Measurements from ENCODE around the gene FAM72A.
"Not testable (repeated sequence)": the region's sequence is repeated elsewhere in the genome, so short reads cannot be mapped to it uniquely, and the experiment has no call there.

Gene FAM72A

DNA sequence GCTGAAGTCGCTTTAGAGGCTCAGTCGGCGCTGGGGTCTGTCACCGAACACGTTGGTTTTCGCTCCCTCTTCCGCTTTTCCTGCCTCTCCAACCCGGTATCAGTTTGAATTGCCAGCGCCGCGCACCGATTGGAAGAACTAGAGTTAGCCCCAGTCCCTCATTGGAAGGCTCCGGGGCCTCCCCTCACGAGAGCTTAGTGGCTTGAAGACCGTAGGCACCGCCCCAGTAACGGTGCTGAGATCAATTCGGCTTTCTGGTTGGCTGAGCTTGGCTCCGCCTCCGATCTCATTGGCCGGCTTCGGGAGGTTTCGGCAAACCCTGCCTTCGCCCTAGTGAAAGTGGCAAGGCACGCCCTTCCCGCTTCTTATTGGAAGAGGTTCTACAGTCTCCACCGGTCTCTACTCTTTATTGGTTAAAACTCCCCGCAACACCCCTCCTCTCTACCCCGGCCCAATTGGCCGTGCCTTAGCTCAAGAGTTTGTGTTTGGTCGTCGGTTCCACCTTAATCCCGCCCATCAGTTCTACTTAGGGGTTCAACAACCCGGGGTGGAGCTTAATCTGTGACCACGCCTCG lies at the start of gene FAM72A:
Gene FAM72A, minus strand, starts transcription at position 51 of the 575 bp plus-strand sequence. CDS start 814 bp downstream, outside the sequence.
- H3K36me3 ChIP-seq (ENCODE audit: control insufficient read depth, insufficient read depth, low read length); DNase-seq (ENCODE audit: extremely low read depth, insufficient read length); H3K27me3 ChIP-seq (replicated peaks; ENCODE audit: control insufficient read depth, insufficient read depth, low read length): not testable (repeated sequence)
- H3K4me3 ChIP-seq (replicated peaks; ENCODE audit: low read depth, low read length), result peak within 1 kb of the TSS; percentile 59

DNA sequence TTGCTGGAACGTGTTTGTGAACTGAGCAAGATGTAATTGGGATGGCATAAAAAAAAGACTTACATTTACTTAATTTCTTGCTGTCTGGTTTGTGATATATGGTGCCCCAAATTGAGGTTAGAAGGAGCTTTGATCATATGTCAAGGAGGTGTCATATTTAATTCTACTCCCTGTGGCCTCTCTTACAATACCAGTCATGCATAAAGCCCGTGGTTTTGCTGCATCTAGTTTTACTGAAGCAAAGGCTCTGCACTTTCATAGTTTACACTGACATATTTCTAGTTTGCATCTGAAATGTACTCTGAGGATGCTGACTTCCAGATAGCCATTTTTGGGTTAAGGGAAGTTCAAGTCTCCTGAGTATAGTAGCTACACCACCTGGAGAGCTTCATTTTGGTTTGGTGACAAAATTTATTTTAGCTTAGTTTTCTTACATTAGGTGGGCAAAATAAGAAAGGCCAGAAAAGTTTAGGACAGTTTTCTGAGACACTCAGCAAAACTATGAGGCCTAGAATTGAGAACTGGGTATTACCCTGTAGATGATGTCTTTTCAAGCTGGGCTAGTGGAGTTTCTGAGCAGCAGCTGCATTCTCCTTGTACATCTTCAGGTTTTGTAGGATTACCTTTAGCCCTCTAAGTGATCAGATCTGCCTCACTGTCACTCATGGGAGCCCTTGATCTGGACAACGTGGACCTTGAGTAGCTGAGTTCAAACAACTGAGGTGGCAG lies 48.5 kb upstream of the FAM72A start:
- DNase-seq (ENCODE audit: extremely low read depth, insufficient read length); H3K27me3 ChIP-seq (replicated peaks; ENCODE audit: control insufficient read depth, insufficient read depth, low read length); H3K4me3 ChIP-seq (replicated peaks; ENCODE audit: low read depth, low read length); H3K36me3 ChIP-seq (ENCODE audit: control insufficient read depth, insufficient read depth, low read length): not testable (repeated sequence)

DNA sequence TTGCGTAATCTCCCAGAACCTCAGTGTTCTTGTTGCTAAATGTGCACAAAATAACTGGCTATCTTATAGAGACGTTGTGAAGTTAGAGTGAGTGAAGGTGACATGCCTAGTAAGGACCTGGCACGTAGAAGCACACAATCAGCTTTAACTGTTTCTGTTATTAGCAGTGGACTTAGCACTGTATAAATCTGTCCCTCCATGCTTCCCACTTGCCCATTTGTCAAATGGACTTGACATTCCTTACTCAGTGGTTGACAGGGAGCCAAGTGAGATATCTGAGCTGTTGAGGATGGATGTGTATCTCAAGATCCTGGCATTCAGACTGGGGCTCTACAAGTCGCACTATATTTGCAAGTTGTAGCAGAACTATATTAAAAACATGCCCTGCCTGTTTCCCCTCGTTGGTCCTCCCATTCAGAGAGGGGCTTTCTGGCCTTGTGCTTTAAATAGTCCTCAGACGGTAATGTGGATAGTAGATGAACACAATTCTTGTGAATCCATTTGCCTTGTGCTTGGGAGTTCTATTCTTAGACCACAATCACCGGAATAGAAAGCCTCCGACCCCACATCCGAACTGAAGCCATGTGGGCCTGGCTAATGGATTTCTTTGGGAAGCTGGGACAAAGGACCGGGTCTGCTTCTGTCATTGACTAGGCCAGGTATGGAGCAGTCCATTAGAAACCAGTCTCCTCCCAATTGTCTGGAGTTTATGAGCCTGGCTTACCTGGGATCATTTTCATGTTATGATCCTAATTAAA lies 43.7 kb upstream of the FAM72A start:
- not testable (repeated sequence) for H3K4me3 ChIP-seq (replicated peaks; ENCODE audit: low read depth, low read length); DNase-seq (ENCODE audit: extremely low read depth, insufficient read length); H3K27me3 ChIP-seq (replicated peaks; ENCODE audit: control insufficient read depth, insufficient read depth, low read length); H3K36me3 ChIP-seq (ENCODE audit: control insufficient read depth, insufficient read depth, low read length)

DNA sequence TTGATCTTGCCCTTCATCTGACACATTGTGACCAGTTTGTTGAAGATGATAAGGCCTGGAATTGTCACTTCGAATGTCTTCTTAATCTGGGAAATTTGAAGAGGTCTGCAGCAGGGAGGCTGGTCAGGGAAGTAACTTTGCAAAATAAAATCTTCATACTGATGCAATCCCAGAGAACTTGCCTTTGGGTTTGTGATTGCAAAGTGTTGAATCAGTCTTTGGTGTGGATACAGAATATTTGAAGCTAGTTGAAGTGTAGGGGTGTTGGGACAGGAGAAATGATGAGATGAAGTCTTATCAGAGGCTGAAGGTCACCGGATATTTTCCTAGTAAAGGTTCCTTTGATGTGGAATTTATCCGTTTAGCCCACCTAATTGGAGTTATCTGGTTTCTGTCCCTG lies 42.8 kb upstream of the FAM72A start:
- not testable (repeated sequence) for DNase-seq (ENCODE audit: extremely low read depth, insufficient read length); H3K27me3 ChIP-seq (replicated peaks; ENCODE audit: control insufficient read depth, insufficient read depth, low read length); H3K4me3 ChIP-seq (replicated peaks; ENCODE audit: low read depth, low read length); H3K36me3 ChIP-seq (ENCODE audit: control insufficient read depth, insufficient read depth, low read length)

DNA sequence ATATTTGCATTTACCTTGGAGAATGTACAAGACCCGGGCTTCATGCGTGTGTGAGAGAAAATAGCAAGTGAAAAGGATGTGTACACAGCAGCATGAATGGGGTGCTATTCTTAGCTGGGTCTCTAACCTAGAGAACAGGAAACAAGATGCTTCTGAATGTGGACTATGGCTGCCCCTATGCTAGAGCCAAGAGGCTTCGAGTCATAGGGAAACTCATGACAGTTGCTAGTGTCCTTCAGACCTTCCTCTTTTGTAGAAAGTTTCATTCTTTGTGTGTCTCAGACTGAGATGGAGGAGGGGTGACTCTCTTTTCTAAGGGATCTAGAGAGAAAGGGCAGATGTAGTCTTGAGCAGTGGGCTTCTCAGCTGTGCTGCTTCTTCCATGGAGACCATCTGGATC lies 40.7 kb upstream of the FAM72A start:
- H3K27me3 ChIP-seq (replicated peaks; ENCODE audit: control insufficient read depth, insufficient read depth, low read length); H3K36me3 ChIP-seq (ENCODE audit: control insufficient read depth, insufficient read depth, low read length); H3K4me3 ChIP-seq (replicated peaks; ENCODE audit: low read depth, low read length): not testable (repeated sequence)
- peak; percentile 28 for DNase-seq (ENCODE audit: extremely low read depth, insufficient read length)

DNA sequence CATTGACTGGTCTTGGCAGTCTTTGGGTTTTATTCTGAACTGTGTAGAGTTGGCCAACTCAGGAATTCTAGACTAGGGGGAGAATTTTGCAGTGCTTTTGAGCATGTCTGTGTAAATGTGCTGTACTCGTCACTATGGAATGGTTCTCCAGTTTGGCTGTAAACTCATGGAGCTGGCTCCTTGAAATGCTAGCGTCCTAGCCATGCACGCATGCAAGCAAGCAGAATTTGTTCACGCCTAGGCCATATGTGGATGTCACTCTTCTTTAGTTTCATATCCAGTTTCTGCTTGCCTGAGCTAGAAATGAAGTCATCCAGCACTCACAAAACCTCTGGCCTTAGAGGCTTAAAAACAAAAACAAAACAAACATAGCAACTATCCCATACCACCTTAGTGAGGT lies 37.6 kb upstream of the FAM72A start:
- DNase-seq (ENCODE audit: extremely low read depth, insufficient read length), result peak; percentile 6
- H3K27me3 ChIP-seq (replicated peaks; ENCODE audit: control insufficient read depth, insufficient read depth, low read length); H3K4me3 ChIP-seq (replicated peaks; ENCODE audit: low read depth, low read length); H3K36me3 ChIP-seq (ENCODE audit: control insufficient read depth, insufficient read depth, low read length): not testable (repeated sequence)

DNA sequence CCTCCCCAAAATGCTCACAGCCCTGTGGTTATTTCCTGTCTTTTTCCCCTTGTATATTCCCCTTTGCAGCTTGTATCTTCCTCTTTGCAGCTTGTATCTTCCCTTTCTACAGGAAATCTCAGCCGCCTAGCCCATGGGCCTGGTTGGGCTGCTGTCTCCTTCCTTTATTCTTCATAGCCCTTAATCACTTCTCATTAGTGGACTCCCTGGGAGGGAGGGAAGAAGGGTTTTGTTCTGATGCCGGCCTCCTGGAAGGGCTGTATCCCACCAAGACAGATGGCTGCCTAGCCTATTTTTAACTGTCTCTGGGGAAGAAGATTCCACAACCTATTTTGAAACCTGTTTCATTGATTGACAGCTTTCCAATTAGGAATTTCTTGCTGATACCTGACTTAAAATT lies 32.6 kb upstream of the FAM72A start:
- H3K4me3 ChIP-seq (replicated peaks; ENCODE audit: low read depth, low read length); H3K27me3 ChIP-seq (replicated peaks; ENCODE audit: control insufficient read depth, insufficient read depth, low read length); H3K36me3 ChIP-seq (ENCODE audit: control insufficient read depth, insufficient read depth, low read length); DNase-seq (ENCODE audit: extremely low read depth, insufficient read length): not testable (repeated sequence)

DNA sequence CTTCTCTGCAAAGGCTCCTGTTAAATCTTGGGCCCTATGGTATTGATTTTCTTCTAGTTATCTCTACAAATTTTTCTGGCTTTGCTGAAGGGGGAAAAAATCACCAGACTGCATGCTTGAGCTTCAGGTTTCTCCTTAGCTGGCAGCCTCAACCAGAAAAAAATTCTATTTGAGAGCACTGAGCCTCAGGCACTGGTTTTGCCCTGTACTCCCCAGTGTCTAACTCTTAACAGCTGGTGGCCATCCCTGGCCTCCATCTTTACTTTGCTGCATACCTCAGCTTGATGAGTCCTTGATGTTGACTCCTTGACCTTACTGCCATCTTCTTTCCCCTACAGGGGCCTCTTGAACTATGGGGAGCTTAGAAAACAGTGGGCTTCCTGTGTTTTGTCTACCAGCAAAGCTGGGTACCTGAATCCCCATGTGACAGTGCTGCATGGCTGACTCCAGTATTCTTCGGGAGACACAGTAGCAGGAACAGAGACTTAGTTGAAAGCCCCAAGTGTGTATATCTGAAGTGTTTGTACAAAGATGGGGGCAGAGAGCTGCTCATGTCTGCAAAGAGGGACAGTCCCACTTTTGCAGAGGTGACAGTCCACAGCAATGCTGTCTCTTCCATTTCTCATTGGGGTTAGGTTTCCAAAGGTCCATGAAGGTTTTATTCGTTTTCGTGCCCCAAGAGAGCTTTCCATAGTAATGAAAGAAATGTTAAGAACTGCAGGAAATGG lies 31.7 kb upstream of the FAM72A start:
- H3K27me3 ChIP-seq (replicated peaks; ENCODE audit: control insufficient read depth, insufficient read depth, low read length); DNase-seq (ENCODE audit: extremely low read depth, insufficient read length); H3K4me3 ChIP-seq (replicated peaks; ENCODE audit: low read depth, low read length); H3K36me3 ChIP-seq (ENCODE audit: control insufficient read depth, insufficient read depth, low read length): not testable (repeated sequence)

DNA sequence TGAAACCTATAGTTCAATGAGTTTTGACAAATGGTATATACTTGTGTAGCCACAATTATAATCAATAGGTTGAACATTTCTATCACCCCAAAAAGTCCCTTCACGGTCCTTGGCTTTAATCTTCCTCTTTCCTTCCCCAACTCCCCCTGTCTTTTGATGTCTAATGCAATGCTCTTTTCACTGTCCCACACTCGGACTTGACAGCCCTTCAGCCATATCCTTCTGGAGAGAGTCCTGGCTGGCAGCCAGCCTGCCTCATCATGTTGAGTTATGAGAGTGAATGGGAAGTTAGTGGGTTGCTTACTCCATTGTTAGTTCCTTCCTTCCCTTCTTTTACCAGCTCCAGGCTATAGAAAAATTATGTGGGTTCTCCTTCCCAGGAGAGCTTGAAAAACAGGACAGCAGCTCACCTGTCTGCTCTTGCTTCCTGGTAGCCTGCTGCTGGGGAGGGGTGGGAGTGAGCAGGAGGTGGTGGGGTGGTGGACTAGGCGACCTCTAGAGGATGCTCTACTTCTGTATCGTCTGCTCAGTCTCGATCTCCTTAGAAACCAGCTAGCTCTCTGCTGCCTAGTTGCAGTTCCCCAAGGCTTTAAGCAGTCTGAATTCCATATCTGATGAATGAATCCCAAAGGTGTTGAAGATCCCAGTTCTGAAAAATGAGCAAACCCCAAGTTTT lies 30.5 kb upstream of the FAM72A start:
- not testable (repeated sequence) for H3K36me3 ChIP-seq (ENCODE audit: control insufficient read depth, insufficient read depth, low read length); H3K4me3 ChIP-seq (replicated peaks; ENCODE audit: low read depth, low read length); H3K27me3 ChIP-seq (replicated peaks; ENCODE audit: control insufficient read depth, insufficient read depth, low read length); DNase-seq (ENCODE audit: extremely low read depth, insufficient read length)

DNA sequence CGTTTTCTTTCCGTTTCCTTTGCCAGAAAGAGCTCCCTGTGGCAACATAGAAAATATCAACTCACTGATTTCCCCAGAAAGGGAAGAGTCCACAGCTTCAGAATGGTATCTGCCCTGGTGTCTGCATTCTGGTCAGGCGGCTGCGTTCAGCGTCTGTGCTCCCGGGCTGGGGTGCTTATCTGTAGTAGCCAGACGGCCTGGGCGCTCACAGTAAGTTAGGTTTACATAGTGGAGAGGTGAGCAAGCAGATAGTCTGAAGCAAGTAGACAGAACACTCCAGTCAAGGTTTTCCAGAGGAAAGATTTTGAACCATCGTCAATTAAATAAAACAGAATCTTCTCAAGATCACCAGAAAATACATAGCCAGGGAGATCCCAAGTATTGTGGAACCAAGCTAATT lies 29.4 kb upstream of the FAM72A start:
- not testable (repeated sequence) for H3K27me3 ChIP-seq (replicated peaks; ENCODE audit: control insufficient read depth, insufficient read depth, low read length); H3K36me3 ChIP-seq (ENCODE audit: control insufficient read depth, insufficient read depth, low read length); DNase-seq (ENCODE audit: extremely low read depth, insufficient read length); H3K4me3 ChIP-seq (replicated peaks; ENCODE audit: low read depth, low read length)

DNA sequence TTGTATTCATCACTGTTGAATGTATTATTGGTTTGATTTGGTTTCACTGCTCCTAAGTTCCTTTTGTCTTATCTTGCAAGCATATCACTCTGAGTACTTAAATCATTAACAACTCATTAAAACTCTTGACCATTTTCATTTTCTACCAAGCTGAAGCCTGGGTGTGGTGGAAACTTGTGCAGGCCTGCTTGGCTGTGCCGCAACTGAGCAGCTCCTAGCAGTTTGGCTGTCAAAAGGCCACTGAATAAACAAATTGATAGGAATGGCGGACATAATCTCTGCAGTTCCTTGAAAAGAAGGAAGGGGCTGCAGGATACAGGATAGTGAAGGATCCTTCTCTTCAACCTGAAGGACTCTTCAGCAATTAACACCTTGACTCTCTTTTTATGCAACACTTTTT lies 26.6 kb upstream of the FAM72A start:
- not testable (repeated sequence) for H3K27me3 ChIP-seq (replicated peaks; ENCODE audit: control insufficient read depth, insufficient read depth, low read length); DNase-seq (ENCODE audit: extremely low read depth, insufficient read length); H3K4me3 ChIP-seq (replicated peaks; ENCODE audit: low read depth, low read length); H3K36me3 ChIP-seq (ENCODE audit: control insufficient read depth, insufficient read depth, low read length)

DNA sequence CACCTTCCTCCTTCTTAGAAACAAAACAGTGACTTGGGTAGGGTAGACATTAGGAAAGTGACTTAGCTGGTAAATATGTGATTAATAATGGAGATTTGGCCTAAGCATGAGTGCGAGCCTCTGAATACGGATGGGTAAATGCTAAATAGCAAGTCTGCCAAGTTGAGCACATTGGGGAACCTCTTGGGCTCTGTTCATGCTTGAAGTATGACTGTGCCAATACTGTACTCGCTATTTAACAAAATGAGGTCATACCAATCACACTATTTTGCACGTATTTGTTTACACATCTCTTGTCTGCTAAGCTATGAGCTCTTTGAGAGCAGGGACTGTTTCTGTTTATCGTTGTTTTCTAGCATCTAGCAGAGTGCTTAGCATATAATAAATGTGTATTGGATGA lies 24.2 kb upstream of the FAM72A start:
- not testable (repeated sequence) for H3K27me3 ChIP-seq (replicated peaks; ENCODE audit: control insufficient read depth, insufficient read depth, low read length); H3K4me3 ChIP-seq (replicated peaks; ENCODE audit: low read depth, low read length); H3K36me3 ChIP-seq (ENCODE audit: control insufficient read depth, insufficient read depth, low read length); DNase-seq (ENCODE audit: extremely low read depth, insufficient read length)

DNA sequence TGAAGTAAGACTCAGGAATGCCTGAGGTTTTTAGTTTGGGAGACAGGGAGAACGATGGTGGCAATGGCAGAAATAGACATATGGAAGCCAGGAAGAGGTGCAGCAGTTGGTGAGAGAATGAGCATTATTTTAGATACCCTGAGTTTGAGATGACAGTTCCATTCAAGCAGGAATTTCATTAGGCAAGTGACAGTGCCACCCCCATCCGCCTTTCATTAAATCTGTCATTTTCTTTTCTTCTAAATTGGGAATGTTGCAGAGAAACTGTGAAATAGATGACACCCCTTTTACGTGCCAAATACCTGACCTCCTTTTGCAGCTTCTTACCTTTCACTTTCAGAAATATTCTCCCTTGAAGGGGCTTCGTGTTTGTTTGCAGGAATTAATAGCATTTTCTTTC lies 22.7 kb upstream of the FAM72A start:
- H3K36me3 ChIP-seq (ENCODE audit: control insufficient read depth, insufficient read depth, low read length); DNase-seq (ENCODE audit: extremely low read depth, insufficient read length); H3K4me3 ChIP-seq (replicated peaks; ENCODE audit: low read depth, low read length); H3K27me3 ChIP-seq (replicated peaks; ENCODE audit: control insufficient read depth, insufficient read depth, low read length): not testable (repeated sequence)
